ENCODE data around the gene NACA2. TPM values are rescaled to one million over a fixed set of nuclear protein-coding genes. Genes with fewer than 3 reads are reported as not detected.

The NACA2 gene
- total RNA-seq, 1 experiment from 2014 or later, result not detected

- H3K4ac ChIP-seq (ENCODE audit: low read depth, low read length), result no peak overlapping the region
- no peak overlapping the region for H2BK5ac ChIP-seq (ENCODE audit: insufficient read length, low read length)
- H3K27ac ChIP-seq (ENCODE audit: insufficient read length, low read depth, low read length), result no peak overlapping the region
- WGBS (ENCODE audit: extremely low coverage, insufficient read length, low lambda C conversion rate), result no CpG with 5 or more reads among the region's 1 CpG
- H3K4me3 Mint-ChIP-seq, result no peak overlapping the region
- H2BK12ac ChIP-seq (ENCODE audit: insufficient read length, low read depth, low read length), result no peak overlapping the region
- H3T11ph ChIP-seq (ENCODE audit: low read length), result no peak overlapping the region
- no peaks in the 10 kb centered on the region for H3K79me2 ChIP-seq (ENCODE audit: insufficient read depth, low read length)
- peaks cover 14 to 23% of the 10 kb centered on the region in 2 experiments for H3K9me3 Mint-ChIP-seq
- H2BK120ac ChIP-seq (ENCODE audit: low read depth, low read length, poor library complexity, severe bottlenecking), result no peak overlapping the region
- no peak for DNase-seq
- no peak overlapping the region for H3K23ac ChIP-seq (ENCODE audit: insufficient read length, low read depth, low read length)
- no peak overlapping the region for H3K56ac ChIP-seq (ENCODE audit: insufficient read length, low read depth, low read length)
- H3K23me2 ChIP-seq (ENCODE audit: insufficient read length, low read depth, low read length, poor library complexity, severe bottlenecking), result no peaks in the 10 kb centered on the region
- no peak overlapping the region for H3K27ac Mint-ChIP-seq
- no peak overlapping the region for H2BK20ac ChIP-seq (ENCODE audit: low read depth, low read length, poor library complexity, severe bottlenecking)
- TF ChIP-seq, protein P1, sequence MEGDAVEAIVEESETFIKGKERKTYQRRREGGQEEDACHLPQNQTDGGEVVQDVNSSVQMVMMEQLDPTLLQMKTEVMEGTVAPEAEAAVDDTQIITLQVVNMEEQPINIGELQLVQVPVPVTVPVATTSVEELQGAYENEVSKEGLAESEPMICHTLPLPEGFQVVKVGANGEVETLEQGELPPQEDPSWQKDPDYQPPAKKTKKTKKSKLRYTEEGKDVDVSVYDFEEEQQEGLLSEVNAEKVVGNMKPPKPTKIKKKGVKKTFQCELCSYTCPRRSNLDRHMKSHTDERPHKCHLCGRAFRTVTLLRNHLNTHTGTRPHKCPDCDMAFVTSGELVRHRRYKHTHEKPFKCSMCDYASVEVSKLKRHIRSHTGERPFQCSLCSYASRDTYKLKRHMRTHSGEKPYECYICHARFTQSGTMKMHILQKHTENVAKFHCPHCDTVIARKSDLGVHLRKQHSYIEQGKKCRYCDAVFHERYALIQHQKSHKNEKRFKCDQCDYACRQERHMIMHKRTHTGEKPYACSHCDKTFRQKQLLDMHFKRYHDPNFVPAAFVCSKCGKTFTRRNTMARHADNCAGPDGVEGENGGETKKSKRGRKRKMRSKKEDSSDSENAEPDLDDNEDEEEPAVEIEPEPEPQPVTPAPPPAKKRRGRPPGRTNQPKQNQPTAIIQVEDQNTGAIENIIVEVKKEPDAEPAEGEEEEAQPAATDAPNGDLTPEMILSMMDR (conservative IDR thresholded peaks at IDR 0.05), result no peak
- H3K14ac ChIP-seq (ENCODE audit: insufficient read depth, low read length), result no peak overlapping the region
- no peaks in the 10 kb centered on the region for H3K9me3 ChIP-seq (ENCODE audit: control insufficient read depth, low read depth, low read length)
- no peak overlapping the region for H3K4me2 ChIP-seq (ENCODE audit: insufficient read depth, insufficient read length, low read length)
- peaks cover 3% of the 10 kb centered on the region for H3K27me3 Mint-ChIP-seq (ENCODE audit: low read depth)
- no peaks in the 10 kb centered on the region for H3K27me3 ChIP-seq (ENCODE audit: insufficient read depth, low read length)
- H3K79me1 ChIP-seq (ENCODE audit: insufficient read depth, low read depth, low read length, poor library complexity, severe bottlenecking), result no peaks in the 10 kb centered on the region
- no peak overlapping the region for H4K5ac ChIP-seq (ENCODE audit: insufficient read length, low read depth, low read length)
- no peaks in the 10 kb centered on the region for H3K4me1 Mint-ChIP-seq
- H3K36me3 Mint-ChIP-seq (ENCODE audit: insufficient read depth in 1 of 3, low read depth in 3 of 3), result peaks cover 0 to 13% (median 6%) of the 10 kb centered on the region in 3 experiments; a peak in 4 of 7 replicates
- no peak overlapping the region for H2BK15ac ChIP-seq (ENCODE audit: low read depth, low read length)
- H3K18ac ChIP-seq (ENCODE audit: insufficient read length, low read depth, low read length), result no peak overlapping the region
- no peak overlapping the region for H2AFZ ChIP-seq (ENCODE audit: low read length)
- no peaks in the 10 kb centered on the region for H4K20me1 ChIP-seq (ENCODE audit: control insufficient read depth, insufficient read depth, insufficient read length)
- H2AK5ac ChIP-seq (ENCODE audit: insufficient read length, low read length), result no peak overlapping the region
- H4K91ac ChIP-seq (ENCODE audit: insufficient read length, low read depth, low read length), result no peak overlapping the region
- no peak overlapping the region for H3K9ac ChIP-seq (ENCODE audit: extremely low read depth, insufficient read length, low read length)
- H3K4me1 ChIP-seq (ENCODE audit: insufficient read depth, low read length), result no peaks in the 10 kb centered on the region
- no peak overlapping the region for H4K8ac ChIP-seq (replicated peaks; ENCODE audit: insufficient read length, low read depth, low read length)
These were observed 45.6 kb downstream of the NACA2 start for GRCh38 chr17:61545335-61545938.
